HG03565 (cell line): ENCODE data around the gene LETMD1.
A peak's percentile ranks its signal among the peaks of the same experiment; 100 is the strongest.
"Not testable (repeated sequence)": the region's sequence is repeated elsewhere in the genome, so short reads cannot be mapped to it uniquely, and the experiment has no call there.

Experiments used
- ATAC-seq: cut with Tn5 transposase; IDR thresholded peaks from one replicate; pipeline ENCODE4 v1.9.1; 2021; ENCODE audit warnings: mild to moderate bottlenecking, moderate library complexity; ENCODE audit not compliant: unreplicated experiment

Gene LETMD1

DNA sequence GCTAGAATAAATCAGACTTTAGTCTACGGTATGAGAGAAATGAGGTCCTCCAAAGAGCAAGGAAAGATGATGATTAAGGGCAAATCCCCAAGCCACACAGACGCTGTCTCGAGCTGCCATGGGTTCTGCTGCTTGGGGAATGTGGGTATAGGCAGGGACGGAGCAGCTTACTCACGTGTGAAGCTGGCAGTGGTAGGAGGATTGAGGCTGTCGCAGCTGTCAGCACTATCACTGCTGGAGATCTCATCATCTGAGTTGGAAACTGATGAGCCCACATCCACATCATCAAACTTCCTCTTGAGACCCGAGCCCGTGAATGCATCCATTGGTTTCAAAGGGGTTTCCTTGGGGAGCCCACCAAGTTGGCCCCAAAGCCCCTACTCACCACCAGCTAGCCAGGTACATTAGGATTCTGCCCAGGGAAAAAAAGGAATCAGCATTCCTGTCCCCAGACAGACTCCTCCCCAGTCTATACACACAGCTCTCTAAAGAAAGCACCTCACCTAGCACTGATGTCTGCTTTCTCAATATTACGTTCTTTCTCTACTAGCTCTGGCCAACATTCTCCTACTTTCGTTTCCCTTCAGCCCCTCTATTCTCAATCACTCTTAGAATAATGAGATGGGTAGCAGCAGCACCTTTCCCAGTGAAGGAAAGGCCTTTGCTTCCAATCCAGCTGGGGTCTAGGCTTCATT, 28.3 kb downstream of the LETMD1 start:
- ATAC-seq = no peak

DNA sequence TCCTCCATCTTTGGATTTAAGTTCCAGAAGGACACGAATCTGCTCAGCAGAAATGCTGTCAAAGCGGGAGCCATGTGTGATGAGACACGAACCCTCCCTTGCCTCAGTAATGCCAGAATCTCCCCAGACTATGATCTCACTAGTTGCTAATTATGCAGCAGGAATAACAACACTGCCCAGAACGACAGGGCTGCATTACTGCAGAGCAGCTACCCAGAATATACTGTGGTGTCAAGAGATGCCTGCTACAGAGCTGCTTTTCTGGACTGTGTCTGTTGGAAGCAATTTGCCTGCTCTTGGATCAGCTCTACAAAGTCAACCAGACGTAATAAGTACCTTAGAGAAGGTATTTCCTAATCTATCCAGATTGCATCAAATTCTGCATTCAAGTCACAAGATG, 29.8 kb downstream of the LETMD1 start:
- no peak for ATAC-seq

DNA sequence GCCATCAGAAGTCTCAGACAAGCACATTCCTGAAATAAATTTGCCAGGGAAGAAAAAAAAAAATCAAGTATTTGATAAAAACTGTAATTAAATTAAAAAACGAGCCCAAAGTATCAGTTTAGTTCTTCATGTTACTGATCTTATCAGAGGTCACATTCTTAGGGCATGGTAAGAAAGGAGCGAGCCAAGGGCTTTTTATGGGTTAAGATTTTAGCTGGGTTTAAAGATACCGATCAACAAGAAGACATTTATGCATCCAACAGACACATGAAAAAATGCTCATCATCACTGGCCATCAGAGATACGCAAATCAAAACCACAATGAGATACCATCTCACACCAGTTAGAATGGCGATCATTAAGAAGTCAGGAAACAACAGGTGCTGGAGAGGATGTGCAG, 30.2 kb downstream of the LETMD1 start:
- not testable (repeated sequence) for ATAC-seq

DNA sequence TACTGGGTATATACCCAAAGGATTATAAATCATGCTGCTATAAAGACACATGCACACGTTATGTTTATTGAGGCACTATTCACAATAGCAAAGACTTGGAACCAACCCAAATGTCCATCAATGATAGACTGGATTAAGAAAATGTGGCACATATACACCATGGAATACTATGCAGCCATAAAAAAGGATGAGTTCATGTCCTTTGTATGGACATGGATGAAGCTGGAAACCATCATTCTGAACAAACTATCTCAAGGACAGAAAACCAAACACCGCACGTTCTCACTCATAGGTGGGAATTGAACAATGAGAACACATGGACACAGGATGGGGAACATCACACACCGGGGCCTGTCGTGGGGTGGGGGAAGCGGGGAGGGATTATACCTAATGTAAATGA, 30.7 kb downstream of the LETMD1 start:
- ATAC-seq = not testable (repeated sequence)

DNA sequence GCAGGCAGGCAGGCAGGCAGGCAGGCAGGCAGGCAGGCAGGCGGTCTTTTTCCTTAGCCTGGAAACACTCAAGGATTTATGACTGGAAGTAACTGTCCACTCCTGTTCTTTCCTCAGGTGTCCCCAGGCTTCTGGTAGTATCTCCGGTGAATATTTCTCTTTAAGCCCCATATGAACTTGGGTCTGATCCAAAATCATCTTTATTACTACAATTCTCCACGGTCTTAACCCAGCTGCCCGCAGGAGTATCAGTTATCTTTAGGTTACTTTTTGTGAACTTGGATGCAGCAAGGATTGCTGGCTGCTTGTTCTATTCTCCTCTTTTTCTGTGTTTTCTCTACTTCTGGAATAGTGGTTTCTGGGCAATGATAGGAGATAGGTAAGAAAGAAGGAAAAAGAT, 32.0 kb downstream of the LETMD1 start:
- no peak for ATAC-seq

DNA sequence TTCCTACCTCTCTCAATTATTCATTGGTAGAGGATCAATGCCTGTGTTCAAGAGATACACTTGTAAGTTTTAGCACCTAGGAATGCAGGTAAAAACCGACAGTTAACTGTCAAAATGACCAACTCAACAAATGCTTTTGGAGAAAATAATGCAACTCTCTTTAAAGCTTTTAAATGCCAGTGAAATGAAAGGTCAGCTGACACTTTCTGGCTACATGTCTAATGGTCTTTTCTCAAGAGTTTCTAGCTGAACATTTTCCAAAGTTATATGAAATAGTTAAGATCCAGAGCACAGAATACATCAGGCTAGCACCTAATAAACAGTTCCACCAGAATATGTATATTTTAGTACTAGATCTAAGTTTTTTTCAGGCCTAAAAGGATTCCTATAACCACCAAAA, 33.3 kb downstream of the LETMD1 start:
- ATAC-seq = no peak

DNA sequence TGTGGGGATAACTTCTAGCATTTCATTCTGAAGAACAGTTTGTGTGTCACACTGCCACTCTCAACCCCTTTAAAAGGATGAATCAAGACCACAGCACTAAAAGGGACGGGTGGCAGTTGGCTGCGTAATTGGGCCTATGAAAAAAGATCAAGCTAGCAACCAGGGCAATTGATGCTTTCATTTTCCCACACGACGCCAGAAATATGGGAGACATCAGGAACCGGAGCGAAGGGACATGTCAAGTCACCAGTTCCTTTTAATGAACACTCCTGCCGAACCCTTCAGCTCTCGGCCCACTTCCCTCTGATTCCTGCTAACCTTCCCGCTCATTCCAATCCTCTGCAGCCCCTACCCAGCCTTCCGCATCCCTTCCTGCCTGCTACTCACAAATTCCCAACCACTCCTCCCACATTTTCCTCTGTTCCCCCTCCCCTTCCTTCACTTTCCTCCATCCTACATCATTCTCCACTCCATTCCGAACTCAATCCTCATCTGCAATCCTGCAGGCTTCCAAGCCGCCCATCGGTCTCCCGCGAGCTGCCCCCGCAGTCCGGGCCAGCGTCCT, 34.5 kb downstream of the LETMD1 start:
- no peak for ATAC-seq

DNA sequence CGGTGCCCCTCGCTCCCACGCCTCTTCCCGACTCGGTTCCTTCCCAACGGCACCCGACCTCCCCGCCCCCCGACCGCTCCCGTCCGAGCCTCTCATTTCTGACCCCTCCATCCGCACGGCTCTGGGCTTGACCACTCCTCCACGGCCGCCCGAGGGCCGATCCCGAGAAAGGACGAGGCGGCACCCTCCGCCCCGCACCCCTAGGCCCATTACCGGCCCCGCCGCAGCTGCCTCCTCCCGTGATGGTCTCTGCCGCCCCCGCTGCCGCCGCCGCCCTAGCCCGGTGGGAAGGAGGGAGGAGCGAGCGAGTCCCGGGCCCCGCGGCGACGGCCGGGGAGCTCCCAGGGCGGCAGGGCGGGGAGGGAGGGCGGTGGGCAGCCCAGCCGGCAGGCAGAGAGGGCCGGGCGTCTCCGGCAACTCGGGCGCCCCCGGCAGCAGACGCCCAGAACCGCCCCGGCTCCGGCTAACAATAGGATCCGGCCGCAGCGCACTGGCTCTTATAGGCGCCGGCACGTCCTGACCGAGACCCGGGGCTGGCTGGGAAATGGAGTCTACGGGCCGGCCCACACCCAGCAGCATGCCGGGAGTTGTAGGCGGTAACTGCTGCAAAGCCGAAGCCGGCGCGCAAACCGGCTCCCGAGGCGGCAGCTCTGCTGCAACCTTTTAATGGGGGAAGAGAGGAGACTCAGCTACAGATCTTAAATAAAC, 35.2 kb downstream of the LETMD1 start, which contains the start of gene CSRNP2:
TSS of gene CSRNP2 (minus strand) at position 471 of the 708 bp plus-strand sequence. CDS start 7,035 bp downstream, outside the sequence.
- peak; percentile 93 for ATAC-seq

DNA sequence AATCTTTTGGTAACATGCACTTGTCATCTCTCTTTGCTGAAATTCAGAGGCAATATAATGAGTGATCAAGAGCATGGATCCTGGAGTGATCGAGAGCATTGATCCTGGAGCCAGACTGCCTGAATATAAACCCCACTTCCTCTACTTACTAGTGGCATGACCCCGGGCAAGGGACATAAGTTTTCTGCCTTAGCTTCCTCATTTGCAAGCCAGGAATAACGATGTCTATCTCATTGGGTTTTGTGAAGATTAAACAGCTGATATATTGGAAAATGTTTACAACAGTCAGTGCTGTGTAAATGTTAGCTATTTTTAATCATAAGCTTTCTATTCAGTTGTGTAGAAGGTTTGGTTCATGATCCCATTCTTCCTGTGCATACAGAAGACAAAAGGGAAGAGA, 37.6 kb downstream of the LETMD1 start:
- ATAC-seq = no peak

DNA sequence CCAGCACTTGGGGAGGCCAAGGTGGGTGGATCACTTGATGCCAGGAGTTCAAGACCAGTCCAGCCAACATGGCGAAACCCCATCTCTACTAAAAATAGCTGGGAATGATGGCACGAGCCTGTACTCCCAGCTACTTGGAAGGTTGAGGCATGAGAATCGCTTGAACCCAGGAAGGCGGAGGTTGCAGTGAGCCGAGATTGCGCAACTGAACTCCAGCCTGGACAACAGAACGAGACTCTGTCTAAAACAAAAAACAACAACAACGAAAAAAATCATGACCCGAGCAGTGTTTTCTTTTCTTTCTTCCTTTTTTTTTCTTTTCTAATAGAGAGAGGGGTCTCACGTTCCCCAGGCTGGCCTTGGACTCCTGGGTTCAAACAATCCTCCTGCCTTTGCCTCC, 38.8 kb downstream of the LETMD1 start:
- ATAC-seq = no peak

DNA sequence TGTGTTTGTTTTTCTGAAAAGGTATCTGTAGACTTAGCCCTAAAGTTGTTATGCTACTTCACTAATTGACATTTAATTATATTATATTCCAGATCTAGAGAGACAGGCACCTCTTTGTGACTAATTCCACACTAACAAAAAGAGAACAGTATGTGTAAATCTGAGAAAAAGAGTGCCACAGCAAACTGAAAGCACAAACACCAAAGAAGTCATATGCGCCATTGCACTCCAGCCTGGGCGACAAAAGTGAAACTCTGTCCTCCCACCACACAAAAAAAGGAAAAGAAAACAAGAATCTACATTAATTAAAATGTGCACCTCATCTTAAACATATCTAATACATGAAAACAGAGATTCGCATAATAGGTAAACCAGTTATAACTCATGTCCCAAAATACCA, 39.7 kb downstream of the LETMD1 start:
- no peak for ATAC-seq

DNA sequence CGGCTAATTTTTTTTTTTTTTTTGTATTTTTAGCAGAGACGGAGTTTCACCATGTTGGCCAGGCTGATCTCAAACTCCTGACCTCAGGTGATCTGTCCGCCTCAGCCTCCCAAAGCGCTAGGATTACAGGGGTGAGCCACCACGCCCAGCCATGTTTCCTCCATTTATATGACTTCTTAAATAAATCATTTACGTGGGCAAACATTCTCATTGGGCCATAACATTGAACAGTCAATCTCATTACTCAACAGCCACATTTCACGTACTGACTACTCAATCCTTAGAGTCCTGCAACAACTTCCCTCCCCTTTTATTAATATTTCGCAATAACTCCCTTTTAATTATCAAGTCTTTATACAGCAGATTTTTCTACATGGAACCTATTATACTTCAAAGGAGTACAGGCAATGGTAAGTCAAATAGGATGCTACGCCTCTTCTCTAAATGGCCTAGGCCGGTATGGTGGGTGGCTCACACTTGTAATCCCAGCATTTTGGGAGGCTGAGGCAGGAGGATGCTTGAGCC, 42.6 kb downstream of the LETMD1 start:
- ATAC-seq = no peak

DNA sequence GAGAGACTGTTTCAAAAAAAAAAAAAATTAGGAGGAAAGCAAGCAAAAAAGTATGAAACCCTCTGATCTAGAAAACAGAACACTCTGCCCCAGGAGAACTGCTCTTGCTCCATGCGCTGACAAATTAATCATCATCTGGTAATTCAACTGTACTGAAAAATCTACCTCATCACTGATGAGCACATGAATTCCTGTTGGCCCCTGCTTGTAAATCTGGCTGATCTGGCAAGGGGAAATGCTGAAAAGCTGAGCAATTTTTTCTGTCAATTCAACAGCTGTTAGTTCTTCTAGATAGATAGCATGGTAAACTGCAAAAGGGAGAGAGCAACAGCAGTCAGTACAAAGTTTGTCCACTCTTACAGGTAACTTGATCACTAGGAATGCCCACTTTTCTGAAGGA, 50.5 kb downstream of the LETMD1 start:
- no peak for ATAC-seq

DNA sequence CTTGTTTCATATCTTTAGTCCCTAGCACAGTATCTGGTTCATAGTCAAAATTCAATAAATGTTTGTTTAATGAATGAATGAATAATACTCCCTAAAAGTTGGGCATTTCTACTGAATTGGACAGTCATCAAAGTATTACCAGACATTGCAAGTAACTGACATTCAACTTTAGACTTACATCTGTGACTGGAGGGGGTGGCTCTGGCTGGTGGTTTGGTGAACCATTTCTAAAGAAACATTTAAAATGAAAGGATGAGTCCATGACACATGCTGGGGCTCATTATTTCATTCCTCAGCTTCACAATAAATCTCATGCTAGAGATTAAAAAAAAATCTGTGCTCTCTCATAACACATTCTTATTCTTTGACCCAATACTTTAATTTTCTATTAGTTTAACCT, 55.9 kb downstream of the LETMD1 start:
- ATAC-seq = no peak

DNA sequence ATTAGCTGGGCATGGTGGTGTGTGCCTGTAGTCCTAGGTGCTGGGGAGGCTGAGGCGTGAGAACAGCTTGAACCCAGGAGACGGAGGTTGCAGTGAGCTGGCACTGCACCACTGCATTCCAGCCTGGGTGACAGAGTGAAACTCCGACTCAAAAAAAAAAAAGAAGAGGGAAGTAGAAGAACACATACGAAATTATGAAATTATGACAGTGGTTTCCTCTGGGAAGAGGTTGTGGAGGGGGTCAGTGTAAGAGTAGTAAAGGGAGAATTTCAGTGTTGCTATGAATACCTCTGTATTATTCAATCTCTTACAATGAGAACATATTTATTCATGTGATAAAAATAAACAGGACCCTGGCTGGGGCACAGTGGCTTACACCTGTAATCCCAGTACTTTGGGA, 60.0 kb downstream of the LETMD1 start:
- no peak for ATAC-seq
